KMS-11 (cell line): Measurements from ENCODE around the gene SCPEP1.

Source experiments
- H2AFZ ChIP-seq: fragments of 200-600 bp; sonication (generic); 2 replicates; pipeline ENCODE4 v1.6.1; 2016; ENCODE audit warnings: antibody characterized with exemption, mixed run types, low read depth
- H3K27ac ChIP-seq: fragments of 200-600 bp; sonication (generic); 2 replicates; pipeline ENCODE4 v1.6.1; 2016; ENCODE audit warnings: mild to moderate bottlenecking, mixed run types
- H3K27me3 ChIP-seq: fragments of 200-600 bp; sonication (generic); 2 replicates; pipeline ENCODE4 v1.6.1; 2017; ENCODE audit warnings: mild to moderate bottlenecking, low read depth, mixed run types, moderate library complexity; ENCODE audit not compliant: insufficient read depth
- H3K36me3 ChIP-seq: fragments of 200-600 bp; sonication (generic); 2 replicates; pipeline ENCODE4 v1.6.1; 2017; ENCODE audit warnings: mild to moderate bottlenecking, mixed run types; ENCODE audit not compliant: insufficient read depth
- H3K4me1 ChIP-seq: fragments of 200-600 bp; sonication (generic); 2 replicates; pipeline ENCODE4 v1.6.1; 2016; ENCODE audit warnings: mild to moderate bottlenecking, low read depth, mixed run types; ENCODE audit not compliant: poor library complexity, severe bottlenecking
- H3K4me2 ChIP-seq: fragments of 200-600 bp; sonication (generic); 2 replicates; pipeline ENCODE4 v1.7.0; 2016; ENCODE audit warnings: mild to moderate bottlenecking, mixed run types
- H3K4me3 ChIP-seq: fragments of 200-600 bp; sonication (generic); IDR thresholded peaks from 2 replicates; pipeline ENCODE4 v1.6.1; 2017; ENCODE audit warnings: low read depth, low read length, mixed read lengths; ENCODE audit not compliant: insufficient read depth
- H3K79me2 ChIP-seq: fragments of 200-600 bp; sonication (generic); 2 replicates; pipeline ENCODE4 v1.6.1; 2016; ENCODE audit warnings: low read depth, mixed run types; ENCODE audit not compliant: insufficient read depth
- H3K9ac ChIP-seq: fragments of 200-600 bp; sonication (generic); 2 replicates; pipeline ENCODE4 v1.6.1; 2016; ENCODE audit warnings: mild to moderate bottlenecking, mixed run types
- H4K20me1 ChIP-seq: fragments of 200-600 bp; sonication (generic); 2 replicates; pipeline ENCODE4 v1.6.1; 2016; ENCODE audit warnings: mild to moderate bottlenecking, mixed run types; ENCODE audit not compliant: insufficient read depth
- TF ChIP-seq, protein P1 (sequence below): fragments of 200-600 bp; sonication (generic); conservative IDR thresholded peaks from 2 replicates; pipeline ENCODE4 v1.6.1; 2017; ENCODE audit warnings: low read depth, mild to moderate bottlenecking, antibody characterized with exemption, low read length, moderate library complexity, mixed read lengths

Gene SCPEP1

GRCh38 chr17:56997313-56997712 lies 19.4 kb downstream of the SCPEP1 start:
- Histone ChIP-seq H3K36me3 (no peaks in the 10 kb centered on the region), H4K20me1 (no peaks in the 10 kb centered on the region), H3K4me2 (no peak overlapping the region), H3K27ac (no peak overlapping the region), H2AFZ (no peak overlapping the region), H3K4me3 (no peak overlapping the region), H3K79me2 (no peaks in the 10 kb centered on the region), H3K9ac (no peak overlapping the region), H3K27me3 (no peaks in the 10 kb centered on the region), H3K4me1 (no peaks in the 10 kb centered on the region)
- TF ChIP-seq, protein P1, sequence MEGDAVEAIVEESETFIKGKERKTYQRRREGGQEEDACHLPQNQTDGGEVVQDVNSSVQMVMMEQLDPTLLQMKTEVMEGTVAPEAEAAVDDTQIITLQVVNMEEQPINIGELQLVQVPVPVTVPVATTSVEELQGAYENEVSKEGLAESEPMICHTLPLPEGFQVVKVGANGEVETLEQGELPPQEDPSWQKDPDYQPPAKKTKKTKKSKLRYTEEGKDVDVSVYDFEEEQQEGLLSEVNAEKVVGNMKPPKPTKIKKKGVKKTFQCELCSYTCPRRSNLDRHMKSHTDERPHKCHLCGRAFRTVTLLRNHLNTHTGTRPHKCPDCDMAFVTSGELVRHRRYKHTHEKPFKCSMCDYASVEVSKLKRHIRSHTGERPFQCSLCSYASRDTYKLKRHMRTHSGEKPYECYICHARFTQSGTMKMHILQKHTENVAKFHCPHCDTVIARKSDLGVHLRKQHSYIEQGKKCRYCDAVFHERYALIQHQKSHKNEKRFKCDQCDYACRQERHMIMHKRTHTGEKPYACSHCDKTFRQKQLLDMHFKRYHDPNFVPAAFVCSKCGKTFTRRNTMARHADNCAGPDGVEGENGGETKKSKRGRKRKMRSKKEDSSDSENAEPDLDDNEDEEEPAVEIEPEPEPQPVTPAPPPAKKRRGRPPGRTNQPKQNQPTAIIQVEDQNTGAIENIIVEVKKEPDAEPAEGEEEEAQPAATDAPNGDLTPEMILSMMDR: no peak

- Histone ChIP-seq H3K79me2 (no peaks in the 10 kb centered on the region), H2AFZ (no peak overlapping the region), H3K4me1 (peaks cover 11% of the 10 kb centered on the region), H3K27ac (no peak overlapping the region), H3K36me3 (no peaks in the 10 kb centered on the region), H3K9ac (no peak overlapping the region), H3K4me3 (no peak overlapping the region), H4K20me1 (no peaks in the 10 kb centered on the region), H3K4me2 (no peak overlapping the region), H3K27me3 (no peaks in the 10 kb centered on the region)
- TF ChIP-seq, protein P1: no peak
These were observed 23.6 kb downstream of the SCPEP1 start for GRCh38 chr17:57001541-57001940.

DNA sequence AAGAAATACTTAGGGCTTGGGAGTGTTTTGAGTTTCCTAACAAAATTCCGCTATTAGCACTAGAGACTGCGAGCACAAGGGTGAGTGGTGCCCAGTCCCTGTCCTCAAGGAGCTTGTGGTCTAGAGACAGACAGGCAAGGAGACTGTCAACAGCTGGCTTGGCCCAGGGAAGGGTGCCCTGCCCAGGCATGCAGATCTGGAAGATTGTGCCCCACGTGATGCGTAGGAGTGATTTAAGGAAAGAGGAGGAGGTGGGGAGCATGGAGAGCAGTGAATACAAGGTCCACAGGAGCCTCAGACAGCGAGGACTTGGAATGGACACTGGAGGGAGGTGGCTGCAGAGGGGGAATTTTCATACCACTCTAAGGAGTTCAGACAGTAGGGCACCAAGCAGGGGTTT lies 25.0 kb downstream of the SCPEP1 start:
- H3K4me3 ChIP-seq: no peak overlapping the region
- H3K27ac ChIP-seq: no peak overlapping the region
- no peaks in the 10 kb centered on the region for H4K20me1 ChIP-seq
- no peaks in the 10 kb centered on the region for H3K79me2 ChIP-seq
- TF ChIP-seq, protein P1: no peak
- H3K4me1 ChIP-seq: peaks cover 11% of the 10 kb centered on the region
- no peak overlapping the region for H3K4me2 ChIP-seq
- no peak overlapping the region for H2AFZ ChIP-seq
- H3K9ac ChIP-seq: no peak overlapping the region
- no peaks in the 10 kb centered on the region for H3K27me3 ChIP-seq
- H3K36me3 ChIP-seq: no peaks in the 10 kb centered on the region

GRCh38 chr17:57004944-57005579 lies 27.1 kb downstream of the SCPEP1 start:
- TF ChIP-seq, protein P1: 0 out of 2 replicates have a peak, but pooled peaks have one; percentile 7
- no peak overlapping the region for H3K27ac ChIP-seq
- no peaks in the 10 kb centered on the region for H4K20me1 ChIP-seq
- H3K4me2 ChIP-seq: no peak overlapping the region
- no peak overlapping the region for H3K4me3 ChIP-seq
- H3K36me3 ChIP-seq: no peaks in the 10 kb centered on the region
- H3K27me3 ChIP-seq: no peaks in the 10 kb centered on the region
- no peaks in the 10 kb centered on the region for H3K79me2 ChIP-seq
- H3K4me1 ChIP-seq: peaks cover 16% of the 10 kb centered on the region
- H3K9ac ChIP-seq: no peak overlapping the region
- H2AFZ ChIP-seq: no peak overlapping the region
